GM12874 (cell line): ENCODE results near the gene ODAD3.

Experiments
- TF ChIP-seq, protein P1 (sequence below): IDR thresholded peaks from 2 replicates; pipeline ENCODE4 v1.5.1; 2011; ENCODE audit warnings: low read depth, mild to moderate bottlenecking, control low read depth, low read length, moderate library complexity; ENCODE audit not compliant: insufficient read depth

The ODAD3 gene

DNA sequence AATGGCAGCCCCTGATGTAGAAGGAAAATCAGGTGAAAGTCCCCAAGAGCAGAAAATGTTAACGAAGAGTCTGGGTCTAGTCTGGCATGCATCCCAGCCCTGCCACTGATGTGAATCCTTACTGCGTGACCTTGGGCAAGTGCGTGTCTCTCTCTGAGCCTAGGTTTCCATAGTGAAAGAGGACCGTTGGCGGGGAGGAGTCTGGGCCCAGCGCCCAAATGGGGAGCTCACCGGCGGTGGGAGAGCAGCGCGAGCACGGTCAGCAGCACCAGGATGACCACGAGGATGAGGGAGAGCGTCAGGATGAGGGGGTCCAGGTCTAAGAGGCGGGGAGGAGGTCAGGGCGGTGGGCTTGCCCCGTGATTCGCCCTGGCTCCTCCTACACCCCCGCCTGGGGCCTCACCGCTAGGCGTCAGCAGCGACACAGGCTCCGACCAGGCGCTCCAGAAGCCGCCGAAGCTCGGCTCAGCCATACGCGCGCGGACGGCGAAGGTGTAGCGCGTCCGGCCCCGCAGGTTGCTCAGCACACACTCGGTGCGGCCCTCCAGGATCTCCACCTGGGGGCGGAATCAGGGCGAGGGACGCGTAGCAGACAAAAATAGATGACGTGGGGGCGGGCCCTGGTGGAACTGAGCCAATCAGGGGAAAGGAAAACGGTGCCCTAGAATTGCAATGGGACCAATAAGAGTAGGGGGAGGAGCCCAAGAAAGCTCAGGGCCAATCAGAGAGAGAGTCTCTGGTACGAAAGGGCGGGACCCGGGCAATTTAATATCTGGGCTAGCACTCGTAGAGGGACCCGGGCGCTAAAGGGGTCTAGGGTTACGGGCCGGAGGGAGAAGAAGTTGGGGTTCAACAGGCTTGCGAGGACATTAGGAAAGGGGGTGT, 54.0 kb downstream of the ODAD3 start:
- TF ChIP-seq, protein P1, sequence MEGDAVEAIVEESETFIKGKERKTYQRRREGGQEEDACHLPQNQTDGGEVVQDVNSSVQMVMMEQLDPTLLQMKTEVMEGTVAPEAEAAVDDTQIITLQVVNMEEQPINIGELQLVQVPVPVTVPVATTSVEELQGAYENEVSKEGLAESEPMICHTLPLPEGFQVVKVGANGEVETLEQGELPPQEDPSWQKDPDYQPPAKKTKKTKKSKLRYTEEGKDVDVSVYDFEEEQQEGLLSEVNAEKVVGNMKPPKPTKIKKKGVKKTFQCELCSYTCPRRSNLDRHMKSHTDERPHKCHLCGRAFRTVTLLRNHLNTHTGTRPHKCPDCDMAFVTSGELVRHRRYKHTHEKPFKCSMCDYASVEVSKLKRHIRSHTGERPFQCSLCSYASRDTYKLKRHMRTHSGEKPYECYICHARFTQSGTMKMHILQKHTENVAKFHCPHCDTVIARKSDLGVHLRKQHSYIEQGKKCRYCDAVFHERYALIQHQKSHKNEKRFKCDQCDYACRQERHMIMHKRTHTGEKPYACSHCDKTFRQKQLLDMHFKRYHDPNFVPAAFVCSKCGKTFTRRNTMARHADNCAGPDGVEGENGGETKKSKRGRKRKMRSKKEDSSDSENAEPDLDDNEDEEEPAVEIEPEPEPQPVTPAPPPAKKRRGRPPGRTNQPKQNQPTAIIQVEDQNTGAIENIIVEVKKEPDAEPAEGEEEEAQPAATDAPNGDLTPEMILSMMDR, result peak; percentile 89

DNA sequence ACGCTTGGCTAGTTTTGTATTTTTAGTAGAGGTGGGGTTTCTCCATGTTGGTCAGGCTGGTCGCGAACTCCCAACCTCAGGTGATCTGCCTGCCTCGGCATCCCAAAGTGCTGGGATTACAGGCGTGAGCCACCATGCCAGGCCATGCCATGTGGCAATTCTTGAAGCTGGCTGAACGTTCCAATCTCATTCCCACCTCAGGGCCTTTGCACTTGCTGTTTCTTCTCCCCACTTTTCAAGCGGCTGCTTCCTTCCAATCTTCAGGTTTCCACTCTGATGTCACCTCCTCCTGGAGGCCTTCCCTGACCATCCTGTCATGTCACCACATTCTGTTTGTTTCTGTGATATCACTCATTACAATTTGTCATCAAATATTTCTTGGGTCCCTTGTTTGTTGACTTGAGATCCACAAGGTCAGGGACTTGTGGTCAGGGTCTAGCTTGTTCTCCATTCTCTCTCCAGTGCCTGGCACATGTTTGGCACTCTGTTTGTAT, 55.0 kb downstream of the ODAD3 start:
- TF ChIP-seq, protein P1, result no peak

DNA sequence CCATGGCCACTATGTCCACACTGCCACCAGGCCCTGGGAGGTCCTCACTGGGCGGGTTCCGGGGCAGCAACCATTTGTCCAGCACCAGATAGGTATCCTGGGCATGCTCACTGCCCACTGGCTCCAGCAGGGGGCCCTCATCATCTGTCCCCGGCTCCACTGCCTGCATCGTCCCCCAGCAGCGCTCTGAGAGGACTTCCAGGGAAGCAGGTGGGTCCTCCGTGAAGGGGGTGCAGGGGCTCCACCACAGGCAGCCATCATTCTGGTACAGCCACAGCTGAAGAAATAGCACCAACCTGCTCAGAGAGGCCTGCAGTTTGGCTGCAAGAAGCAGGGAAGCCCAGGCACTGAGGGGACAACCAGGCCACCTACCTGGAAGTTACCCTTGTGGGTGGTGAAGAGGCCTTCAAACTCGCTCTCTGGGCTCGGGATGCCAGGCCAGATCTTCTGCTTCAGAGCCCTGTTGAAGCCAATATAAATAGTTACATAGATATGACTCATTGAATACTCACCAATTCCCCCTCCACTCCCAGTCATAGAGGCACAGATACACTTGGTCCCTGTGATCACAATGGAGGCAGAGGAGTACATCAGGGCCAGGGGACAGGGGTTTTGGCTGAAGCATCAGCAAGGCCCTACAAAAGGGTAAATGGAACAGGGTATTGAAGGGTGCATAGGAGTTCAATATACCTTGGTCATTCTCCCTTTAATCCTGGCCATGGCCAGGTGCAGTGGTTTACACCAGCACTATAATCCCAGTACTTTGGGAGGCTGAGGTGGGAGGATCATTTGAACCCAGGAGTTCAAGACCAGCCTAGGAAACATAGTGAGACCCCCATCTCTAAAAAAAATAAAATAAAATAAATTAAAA, 56.4 kb downstream of the ODAD3 start:
- TF ChIP-seq, protein P1, result peak; percentile 72

DNA sequence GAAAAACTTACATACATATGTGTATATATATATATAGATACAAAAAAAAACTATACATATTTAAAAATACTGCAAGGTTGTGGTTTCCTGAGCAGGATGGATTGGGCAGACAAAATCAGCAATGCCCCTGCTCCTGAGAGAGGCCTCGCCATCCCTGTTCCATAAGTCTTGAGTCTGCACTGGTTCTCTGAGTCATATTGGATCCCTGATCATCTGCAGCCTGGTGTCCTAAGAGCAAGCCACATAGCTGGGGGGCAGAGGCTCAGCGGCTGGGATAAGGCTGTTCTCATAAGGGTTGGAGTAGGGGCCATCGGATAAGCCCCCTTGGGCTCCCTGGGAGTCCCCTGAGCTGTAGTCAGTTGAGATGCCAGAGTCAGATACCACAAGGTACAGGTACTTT, 57.2 kb downstream of the ODAD3 start:
- TF ChIP-seq, protein P1, result no peak

DNA sequence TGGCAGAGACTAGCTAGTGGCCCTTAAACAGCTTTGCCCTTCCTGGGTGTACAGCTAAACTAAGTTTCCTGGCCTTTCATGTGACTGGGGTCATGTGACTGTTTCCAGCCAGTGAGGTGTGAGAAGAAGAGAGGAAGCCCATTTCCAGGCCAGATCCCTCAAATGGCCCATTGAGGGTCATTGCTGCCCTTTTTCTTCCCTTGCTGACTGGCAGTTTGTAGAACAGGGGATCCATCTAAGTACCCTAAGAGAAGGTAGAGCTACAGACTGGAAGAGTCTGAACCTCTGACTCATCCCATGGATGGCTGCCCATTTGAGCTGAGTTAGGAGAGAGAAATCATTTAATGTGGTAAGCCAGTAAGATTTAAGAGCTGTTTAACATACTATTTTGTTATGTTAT, 57.7 kb downstream of the ODAD3 start:
- TF ChIP-seq, protein P1, result no peak

DNA sequence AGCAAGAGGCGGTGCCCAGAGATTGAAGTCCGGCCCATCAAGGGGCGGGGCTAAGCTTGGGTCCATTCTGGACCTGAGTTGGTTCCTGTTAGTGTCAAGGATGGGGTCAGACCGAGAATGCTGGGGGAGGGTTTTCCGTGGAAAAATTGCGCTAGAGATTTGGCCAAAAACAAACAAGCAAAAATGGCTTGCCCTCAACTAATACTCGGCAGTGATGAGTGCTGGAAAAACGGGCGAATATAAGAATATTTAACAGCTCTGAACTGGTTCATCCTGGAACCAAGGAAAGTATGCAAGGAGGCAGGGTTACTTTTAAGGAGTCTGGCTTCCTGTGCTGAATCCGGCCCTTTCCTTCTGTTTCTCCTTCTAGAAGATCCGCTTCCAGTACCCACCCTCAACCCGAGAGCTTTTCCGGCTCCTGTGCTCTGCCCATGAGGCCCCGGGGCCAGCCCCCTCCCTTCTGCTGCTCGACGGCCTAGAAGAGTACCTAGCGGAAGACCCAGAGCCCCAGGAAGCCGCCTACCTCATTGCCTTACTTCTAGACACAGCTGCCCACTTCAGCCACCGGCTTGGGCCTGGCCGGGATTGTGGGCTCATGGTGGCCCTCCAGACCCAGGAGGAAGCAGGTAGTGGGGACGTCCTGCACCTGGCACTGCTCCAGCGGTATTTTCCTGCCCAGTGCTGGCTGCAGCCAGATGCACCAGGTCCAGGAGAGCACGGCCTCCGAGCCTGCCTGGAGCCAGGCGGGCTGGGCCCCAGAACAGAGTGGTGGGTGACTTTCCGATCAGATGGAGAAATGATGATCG, 59.6 kb downstream of the ODAD3 start:
- TF ChIP-seq, protein P1, result no peak
